ENCODE data around the gene ZNF48. TPM values are rescaled to one million over a fixed set of nuclear protein-coding genes. Genes with fewer than 3 reads are reported as not detected.

The ZNF48 gene
- polyA plus RNA-seq, 1 donor from 2014 or later: 42.3 TPM

DNA sequence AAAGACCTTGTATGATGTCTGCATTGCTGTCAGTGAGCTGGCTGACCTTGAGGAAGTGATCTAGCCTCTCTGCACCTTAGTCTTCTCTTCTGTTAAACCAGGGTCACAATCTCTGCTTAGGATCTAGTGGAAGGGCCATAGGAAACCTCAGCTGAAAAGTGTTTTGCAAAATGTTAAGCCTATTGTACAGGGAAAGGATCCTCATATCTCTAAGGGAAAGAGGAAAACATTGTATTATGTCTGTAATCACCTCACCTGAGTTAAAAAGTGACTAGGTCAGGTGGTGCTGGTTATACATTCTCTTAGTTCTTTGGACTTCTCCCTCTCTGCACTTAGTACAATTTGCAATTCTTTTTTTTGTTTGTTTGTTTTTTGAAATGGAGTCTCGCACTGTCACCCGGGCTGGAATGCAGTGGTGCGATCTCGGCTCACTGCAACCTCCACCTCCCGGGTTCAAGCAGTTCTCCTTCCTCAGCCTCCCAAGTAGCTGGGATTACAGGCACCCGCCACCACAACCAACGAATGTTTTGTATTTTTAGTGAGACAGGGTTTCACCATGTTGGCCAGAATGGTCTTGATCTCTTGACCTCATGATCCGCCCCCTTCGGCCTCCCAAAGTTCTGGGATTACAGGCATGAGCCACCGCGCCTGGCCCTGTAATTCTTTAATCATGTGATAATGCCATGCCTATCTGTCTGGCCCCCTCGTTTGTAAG is 52.4 kb downstream of the ZNF48 start:
- Histone ChIP-seq H3K9me3 (ENCODE audit: low read length) (no peaks in the 10 kb centered on the region), H4K20me1 (ENCODE audit: insufficient read depth) (no peaks in the 10 kb centered on the region), H3K4me3 (ENCODE audit: low read length) (no peak overlapping the region), H3K9ac (ENCODE audit: low read length) (no peak overlapping the region), H3K36me3 (ENCODE audit: insufficient read depth, low read length) (no peaks in the 10 kb centered on the region), H3F3A (ENCODE audit: insufficient read depth, low read length, poor library complexity, severe bottlenecking) (no peaks in the 10 kb centered on the region), H3K27ac (ENCODE audit: low read length) (no peak overlapping the region), H3K27me3 (ENCODE audit: insufficient read depth, low read depth, low read length) (no peaks in the 10 kb centered on the region), H3K79me2 (replicated peaks; ENCODE audit: insufficient read depth, low read length) (no peaks in the 10 kb centered on the region), H2AFZ (ENCODE audit: low read depth, low read length) (no peak overlapping the region), H3K9me2 (ENCODE audit: insufficient read depth, low read length) (no peaks in the 10 kb centered on the region), H3K4me2 (ENCODE audit: low read length) (no peak overlapping the region)
- TF ChIP-seq TAF1 (IDR thresholded peaks at IDR 0.05; ENCODE audit: low read depth) (no peak), MXI1 (conservative IDR thresholded peaks at IDR 0.05; ENCODE audit: poor library complexity, severe bottlenecking) (no peak), EP300 (conservative IDR thresholded peaks at IDR 0.05; ENCODE audit: poor library complexity, severe bottlenecking) (no peak), RAD21 (conservative IDR thresholded peaks at IDR 0.05) (no peak), SMC3 (conservative IDR thresholded peaks at IDR 0.05; ENCODE audit: poor library complexity) (no peak), POLR2AphosphoS5 (IDR thresholded peaks at IDR 0.05) (no peak)
- TF ChIP-seq, protein P1, sequence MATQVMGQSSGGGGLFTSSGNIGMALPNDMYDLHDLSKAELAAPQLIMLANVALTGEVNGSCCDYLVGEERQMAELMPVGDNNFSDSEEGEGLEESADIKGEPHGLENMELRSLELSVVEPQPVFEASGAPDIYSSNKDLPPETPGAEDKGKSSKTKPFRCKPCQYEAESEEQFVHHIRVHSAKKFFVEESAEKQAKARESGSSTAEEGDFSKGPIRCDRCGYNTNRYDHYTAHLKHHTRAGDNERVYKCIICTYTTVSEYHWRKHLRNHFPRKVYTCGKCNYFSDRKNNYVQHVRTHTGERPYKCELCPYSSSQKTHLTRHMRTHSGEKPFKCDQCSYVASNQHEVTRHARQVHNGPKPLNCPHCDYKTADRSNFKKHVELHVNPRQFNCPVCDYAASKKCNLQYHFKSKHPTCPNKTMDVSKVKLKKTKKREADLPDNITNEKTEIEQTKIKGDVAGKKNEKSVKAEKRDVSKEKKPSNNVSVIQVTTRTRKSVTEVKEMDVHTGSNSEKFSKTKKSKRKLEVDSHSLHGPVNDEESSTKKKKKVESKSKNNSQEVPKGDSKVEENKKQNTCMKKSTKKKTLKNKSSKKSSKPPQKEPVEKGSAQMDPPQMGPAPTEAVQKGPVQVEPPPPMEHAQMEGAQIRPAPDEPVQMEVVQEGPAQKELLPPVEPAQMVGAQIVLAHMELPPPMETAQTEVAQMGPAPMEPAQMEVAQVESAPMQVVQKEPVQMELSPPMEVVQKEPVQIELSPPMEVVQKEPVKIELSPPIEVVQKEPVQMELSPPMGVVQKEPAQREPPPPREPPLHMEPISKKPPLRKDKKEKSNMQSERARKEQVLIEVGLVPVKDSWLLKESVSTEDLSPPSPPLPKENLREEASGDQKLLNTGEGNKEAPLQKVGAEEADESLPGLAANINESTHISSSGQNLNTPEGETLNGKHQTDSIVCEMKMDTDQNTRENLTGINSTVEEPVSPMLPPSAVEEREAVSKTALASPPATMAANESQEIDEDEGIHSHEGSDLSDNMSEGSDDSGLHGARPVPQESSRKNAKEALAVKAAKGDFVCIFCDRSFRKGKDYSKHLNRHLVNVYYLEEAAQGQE (IDR thresholded peaks at IDR 0.05; ENCODE audit: borderline replicate concordance): no peak

DNA sequence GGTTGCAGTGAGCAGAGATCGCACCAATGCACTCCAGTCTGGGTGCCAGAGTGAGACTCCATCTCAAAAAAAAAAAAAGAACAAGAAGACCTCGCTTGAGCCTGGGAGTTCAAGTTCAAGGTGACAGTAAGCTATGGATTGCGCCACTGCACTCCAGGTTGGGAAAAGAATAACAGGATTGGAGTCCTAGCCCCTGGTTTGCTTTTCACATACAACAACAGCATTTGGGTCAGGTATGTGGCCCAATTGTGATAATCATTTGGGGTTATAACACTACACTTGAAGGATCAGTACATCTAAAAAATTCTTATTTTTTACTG is 53.9 kb downstream of the ZNF48 start:
- H3K4me2 ChIP-seq (ENCODE audit: low read length): no peak overlapping the region
- H3K9me2 ChIP-seq (ENCODE audit: insufficient read depth, low read length): no peaks in the 10 kb centered on the region
- TF ChIP-seq, protein P1 (IDR thresholded peaks at IDR 0.05; ENCODE audit: borderline replicate concordance): no peak
- TF ChIP-seq EP300 (conservative IDR thresholded peaks at IDR 0.05; ENCODE audit: poor library complexity, severe bottlenecking) (no peak), MXI1 (conservative IDR thresholded peaks at IDR 0.05; ENCODE audit: poor library complexity, severe bottlenecking) (no peak), SMC3 (conservative IDR thresholded peaks at IDR 0.05; ENCODE audit: poor library complexity) (no peak), POLR2AphosphoS5 (IDR thresholded peaks at IDR 0.05) (no peak), RAD21 (conservative IDR thresholded peaks at IDR 0.05) (no peak), EZH2 (IDR thresholded peaks at IDR 0.05; ENCODE audit: borderline replicate concordance, insufficient read depth, low read length, poor library complexity, severe bottlenecking) (no peak), TAF1 (IDR thresholded peaks at IDR 0.05; ENCODE audit: low read depth) (no peak)
- TF ChIP-seq, protein P2, sequence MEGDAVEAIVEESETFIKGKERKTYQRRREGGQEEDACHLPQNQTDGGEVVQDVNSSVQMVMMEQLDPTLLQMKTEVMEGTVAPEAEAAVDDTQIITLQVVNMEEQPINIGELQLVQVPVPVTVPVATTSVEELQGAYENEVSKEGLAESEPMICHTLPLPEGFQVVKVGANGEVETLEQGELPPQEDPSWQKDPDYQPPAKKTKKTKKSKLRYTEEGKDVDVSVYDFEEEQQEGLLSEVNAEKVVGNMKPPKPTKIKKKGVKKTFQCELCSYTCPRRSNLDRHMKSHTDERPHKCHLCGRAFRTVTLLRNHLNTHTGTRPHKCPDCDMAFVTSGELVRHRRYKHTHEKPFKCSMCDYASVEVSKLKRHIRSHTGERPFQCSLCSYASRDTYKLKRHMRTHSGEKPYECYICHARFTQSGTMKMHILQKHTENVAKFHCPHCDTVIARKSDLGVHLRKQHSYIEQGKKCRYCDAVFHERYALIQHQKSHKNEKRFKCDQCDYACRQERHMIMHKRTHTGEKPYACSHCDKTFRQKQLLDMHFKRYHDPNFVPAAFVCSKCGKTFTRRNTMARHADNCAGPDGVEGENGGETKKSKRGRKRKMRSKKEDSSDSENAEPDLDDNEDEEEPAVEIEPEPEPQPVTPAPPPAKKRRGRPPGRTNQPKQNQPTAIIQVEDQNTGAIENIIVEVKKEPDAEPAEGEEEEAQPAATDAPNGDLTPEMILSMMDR (IDR thresholded peaks at IDR 0.05; ENCODE audit: poor library complexity, severe bottlenecking): no peak
- no peaks in the 10 kb centered on the region for H3K9me3 ChIP-seq (ENCODE audit: low read length)
- H3K27ac ChIP-seq (ENCODE audit: low read length): no peak overlapping the region
- no peaks in the 10 kb centered on the region for H3K79me2 ChIP-seq (replicated peaks; ENCODE audit: insufficient read depth, low read length)
- H3F3A ChIP-seq (ENCODE audit: insufficient read depth, low read length, poor library complexity, severe bottlenecking): no peaks in the 10 kb centered on the region
- no peaks in the 10 kb centered on the region for H4K20me1 ChIP-seq (ENCODE audit: insufficient read depth)
- H3K9ac ChIP-seq (ENCODE audit: low read length): no peak overlapping the region
- no peak overlapping the region for H2AFZ ChIP-seq (ENCODE audit: low read depth, low read length)
- no peaks in the 10 kb centered on the region for H3K36me3 ChIP-seq (ENCODE audit: insufficient read depth, low read length)
- H3K4me3 ChIP-seq (ENCODE audit: low read length): no peak overlapping the region
- no peaks in the 10 kb centered on the region for H3K27me3 ChIP-seq (ENCODE audit: insufficient read depth, low read depth, low read length)
